Psoas muscle (tissue), 8 donors: ENCODE results near the gene BDH1. TPM values are rescaled to one million over a fixed set of nuclear protein-coding genes. Genes with fewer than 3 reads are reported as not detected.

Experiments used
- ATAC-seq, 4 donors: fragments of 200-7000 bp; cut with Tn5 transposase; one replicate each; pipeline ENCODE4 v1.9.1; 2020; ENCODE audit warnings: moderate library complexity in 3 of 4, mild to moderate bottlenecking in 2 of 4
- DNase-seq, 2 donors: peaks; one replicate each; pipeline ENCODE4 v3.0.0-alpha.2; 2020
- H3K27ac ChIP-seq: fragments of 200-600 bp; one replicate; pipeline ENCODE4 v1.8.0; 2022
- H3K27me3 ChIP-seq, 3 donors: fragments of 200-600 bp in 1 of 3; one replicate each; pipeline versions ENCODE4 v1.6.1 to v1.8.0; 2013 to 2022; ENCODE audit warnings: low read length in 2 of 3, mild to moderate bottlenecking in 2 of 3, moderate library complexity in 1 of 3; ENCODE audit not compliant: insufficient read depth in 3 of 3
- H3K36me3 ChIP-seq, 2 donors: fragments of 200-600 bp in 1 of 2; one replicate each; pipeline versions ENCODE4 v1.6.1 to v1.8.0; 2013 to 2022; ENCODE audit warnings: low read depth in 1 of 2, mild to moderate bottlenecking in 1 of 2, moderate library complexity in 1 of 2; ENCODE audit not compliant: insufficient read depth in 1 of 2
- H3K4me1 ChIP-seq: fragments of 200-600 bp; one replicate; pipeline ENCODE4 v1.8.0; 2022
- H3K4me3 ChIP-seq: fragments of 200-600 bp; one replicate; pipeline ENCODE4 v1.8.0; 2022; ENCODE audit warnings: mild to moderate bottlenecking
- H3K9me3 ChIP-seq: fragments of 200-600 bp; one replicate; pipeline ENCODE4 v1.8.0; 2022
- CTCF ChIP-seq: fragments of 200-600 bp; IDR thresholded peaks from one replicate; pipeline ENCODE4 v1.8.0; 2022; ENCODE audit warnings: antibody characterized with exemption
- WGBS, 3 donors: extraction: QIAGEN DNeasy Blood & Tissue Kit; methylation state at CpG; one replicate each; pipeline versions ENCODE4 v1.1.6 to v1.1.7; 2013; 5-methylcytosine and 5-hydroxymethylcytosine counted together
- intact Hi-C, 2 donors: fragments of 100-400 bp; cut with DNase I; formaldehyde crosslinking; loops; one replicate each; pipeline versions ENCODE4 v1.11.0 to v1.14.2; 2022
- polyA plus RNA-seq, 3 donors: library from polyadenylated mRNA; stranded (reverse); fragments of 200-250 nt; gene quantifications; one replicate each; pipeline ENCODE4 v1.2.3, GENCODE V29; 2013
- total RNA-seq, 4 donors: library from RNA; stranded (reverse); fragmentation: NEBNext Ultra II Directional in 2 of 4; extraction: Animal tissue kit (Norgen Biotek cat#: 25700) in 2 of 4; gene quantifications; one replicate each; pipeline versions ENCODE4 v1.2.1 to v1.2.4, GENCODE V29; 2021 to 2023
- donor health status: healthy with polysubstance abuse.
- donor health status: DM: no; HTN: no; CAD: no; lungs with moderate emphysema.
- donor health status: Bipolar disorder and iron deficiency.
- donor health status: healthy.
- donor health status: DM: yes; HTN: yes; CAD: no.
- donor health status: DM: no; HTN: no; CAD: no.
- donor health status: DM: no; HTN: no; CAD: no.
- donor health status: DM: yes; HTN: yes; CAD: no.

BDH1 gene
- total and polyA plus RNA-seq, 7 donors: 5.4 to 47.6 (median 16.0) TPM

DNA sequence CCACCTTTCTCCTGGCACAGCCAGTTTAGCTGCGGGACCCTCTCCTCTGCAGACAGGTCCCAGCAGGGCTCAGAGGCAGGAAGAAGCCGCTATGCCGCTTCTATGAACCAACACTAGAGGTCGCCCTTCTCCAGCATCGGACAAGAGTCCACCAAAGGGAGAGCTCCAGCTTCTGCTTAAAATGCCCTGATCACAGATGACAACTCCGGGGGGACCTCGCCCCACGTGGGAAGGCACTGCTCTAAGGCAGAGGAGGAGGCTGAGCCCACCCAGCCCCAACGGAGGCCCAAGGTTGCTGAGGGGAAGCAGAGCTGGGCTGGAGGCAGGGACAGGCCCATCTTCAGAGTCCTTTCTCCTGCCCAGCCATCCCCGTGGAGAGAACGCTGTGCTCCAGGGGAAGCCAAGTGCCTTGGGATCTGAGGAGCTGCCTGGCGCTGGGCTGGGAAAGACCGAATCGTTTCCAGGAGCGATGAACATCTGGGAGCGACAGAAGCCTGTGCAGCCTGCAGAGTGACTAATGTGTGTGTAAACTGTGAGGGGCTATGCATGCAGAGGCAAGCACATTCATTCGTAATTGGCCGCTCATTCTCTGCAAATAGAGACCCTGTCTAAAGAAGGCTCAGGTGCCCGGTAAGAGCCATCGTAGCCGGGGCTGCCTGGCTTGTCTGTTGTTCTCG lies 43.5 kb upstream of the BDH1 start:
- Histone ChIP-seq H3K27ac (no peak overlapping the region), H3K36me3 (peaks cover 3 to 21% of the 10 kb centered on the region in 2 donors), H3K27me3 (no peaks in the 10 kb centered on the region), H3K4me3 (no peak overlapping the region), H3K4me1 (no peaks in the 10 kb centered on the region), H3K9me3 (no peaks in the 10 kb centered on the region)
- TF ChIP-seq CTCF: peak; percentile 89
- WGBS, 3 donors: 23 to 37% (median 25%) methylated on average over 22 of the region's 22 CpGs
- intact Hi-C loops: no loop called here
- DNase-seq (peak; percentile 75 to 78), ATAC-seq (peak; percentile 81 to 93 (median 85))

DNA sequence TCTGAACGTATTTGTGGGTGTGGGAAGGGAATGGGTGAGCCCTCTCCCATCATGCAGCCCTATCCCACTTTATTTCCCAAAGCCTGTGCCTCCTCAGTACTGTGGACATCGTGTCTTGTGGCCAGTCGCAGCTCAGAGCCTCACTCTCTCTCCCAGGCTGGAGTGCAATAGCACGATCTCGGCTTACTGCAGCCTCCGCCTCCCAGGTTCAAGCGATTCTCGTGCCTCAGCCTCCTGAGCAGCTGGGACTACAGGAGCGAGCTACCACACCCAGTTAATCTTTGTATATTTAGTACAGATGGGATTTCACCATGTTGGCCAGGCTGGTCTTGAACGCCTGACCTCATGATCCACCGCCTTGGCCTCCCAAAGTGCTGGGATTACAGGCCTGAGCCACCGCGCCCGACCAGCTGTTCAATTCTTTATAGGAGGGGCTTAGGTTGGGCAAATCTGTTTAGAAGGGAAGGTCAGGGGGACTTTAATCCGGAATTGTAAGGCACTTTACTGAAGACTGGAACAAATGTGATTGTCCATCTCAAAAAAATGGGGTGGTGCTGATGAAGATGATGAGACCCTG lies 42.7 kb upstream of the BDH1 start:
- no peak overlapping the region for H3K27ac ChIP-seq
- no peak overlapping the region for H3K4me3 ChIP-seq
- ATAC-seq (peak in 1 of 4 donors; percentile 5), DNase-seq (no peak)
- no peaks in the 10 kb centered on the region for H3K9me3 ChIP-seq
- H3K36me3 ChIP-seq: peaks cover 3 to 14% of the 10 kb centered on the region in 2 donors
- intact Hi-C loops: no loop called here
- H3K27me3 ChIP-seq: no peaks in the 10 kb centered on the region
- TF ChIP-seq CTCF: no peak
- H3K4me1 ChIP-seq: no peaks in the 10 kb centered on the region
- 51 to 64% (median 54%) methylated on average over 15 of the region's 15 CpGs for WGBS, 3 donors

- DNase-seq: no peak
- TF ChIP-seq CTCF: no peak
- 59 to 72% (median 61%) methylated on average over 4 of the region's 4 CpGs for WGBS, 3 donors
- peaks cover 3 to 11% of the 10 kb centered on the region in 2 donors for H3K36me3 ChIP-seq
- no peak for ATAC-seq
- H3K4me1 ChIP-seq: no peaks in the 10 kb centered on the region
- intact Hi-C loops: no loop called here
- H3K27me3 ChIP-seq: no peaks in the 10 kb centered on the region
- no peak overlapping the region for H3K4me3 ChIP-seq
- no peak overlapping the region for H3K27ac ChIP-seq
- H3K9me3 ChIP-seq: no peaks in the 10 kb centered on the region
These were observed 41.6 kb upstream of the BDH1 start for GRCh38 chr3:197597335-197597734.

GRCh38 chr3:197595470-197596185 lies 39.9 kb upstream of the BDH1 start:
- intact Hi-C loops: no loop called here
- Histone ChIP-seq H3K4me3 (no peak overlapping the region), H3K9me3 (no peaks in the 10 kb centered on the region), H3K27me3 (no peaks in the 10 kb centered on the region), H3K36me3 (peaks cover 0 to 8% of the 10 kb centered on the region in 2 donors), H3K27ac (no peak overlapping the region), H3K4me1 (no peaks in the 10 kb centered on the region)
- DNase-seq (no peak), ATAC-seq (no peak)
- no peak for TF ChIP-seq CTCF
- 53 to 61% (median 55%) methylated on average over 12 of the region's 12 CpGs for WGBS, 3 donors
